ENCODE data around the gene PLAAT3. TPM values are rescaled to one million over a fixed set of nuclear protein-coding genes. Genes with fewer than 3 reads are reported as not detected.
"Not testable (repeated sequence)": the region's sequence is repeated elsewhere in the genome, so short reads cannot be mapped to it uniquely, and the experiment has no call there.

Gene PLAAT3
- polyA plus RNA-seq, 1 donor from 2014 or later: not detected

GRCh38 chr11:63602290-63603179 lies 11.7 kb downstream of the PLAAT3 start:
- not testable (repeated sequence) for H3K27me3 ChIP-seq (ENCODE audit: insufficient read depth, low read depth, low read length); H3F3A ChIP-seq (ENCODE audit: insufficient read depth, low read length, poor library complexity, severe bottlenecking); H3K27ac ChIP-seq (ENCODE audit: low read length); H3K9me3 ChIP-seq (ENCODE audit: low read length); H3K4me3 ChIP-seq (ENCODE audit: low read length); H3K79me2 ChIP-seq (replicated peaks; ENCODE audit: insufficient read depth, low read length); H3K9me2 ChIP-seq (ENCODE audit: insufficient read depth, low read length); H3K36me3 ChIP-seq (ENCODE audit: insufficient read depth, low read length); H2AFZ ChIP-seq (ENCODE audit: low read depth, low read length); H3K9ac ChIP-seq (ENCODE audit: low read length); H4K20me1 ChIP-seq (ENCODE audit: insufficient read depth); H3K4me2 ChIP-seq (ENCODE audit: low read length)

- Histone ChIP-seq H3K27me3 (ENCODE audit: insufficient read depth, low read depth, low read length) (no peaks in the 10 kb centered on the region), H3K9me2 (ENCODE audit: insufficient read depth, low read length) (no peaks in the 10 kb centered on the region), H3K79me2 (replicated peaks; ENCODE audit: insufficient read depth, low read length) (no peaks in the 10 kb centered on the region), H3K27ac (ENCODE audit: low read length) (no peak overlapping the region), H4K20me1 (ENCODE audit: insufficient read depth) (no peaks in the 10 kb centered on the region), H2AFZ (ENCODE audit: low read depth, low read length) (no peak overlapping the region), H3F3A (ENCODE audit: insufficient read depth, low read length, poor library complexity, severe bottlenecking) (no peaks in the 10 kb centered on the region), H3K4me2 (ENCODE audit: low read length) (no peak overlapping the region), H3K4me3 (ENCODE audit: low read length) (no peak overlapping the region), H3K36me3 (ENCODE audit: insufficient read depth, low read length) (no peaks in the 10 kb centered on the region), H3K9me3 (ENCODE audit: low read length) (no peaks in the 10 kb centered on the region), H3K9ac (ENCODE audit: low read length) (no peak overlapping the region)
- no peak for TF ChIP-seq REST (IDR thresholded peaks at IDR 0.05; ENCODE audit: borderline replicate concordance)
- TF ChIP-seq TAF1 (IDR thresholded peaks at IDR 0.05; ENCODE audit: low read depth): no peak
- TF ChIP-seq SMC3 (conservative IDR thresholded peaks at IDR 0.05; ENCODE audit: poor library complexity): no peak
Measured at GRCh38 chr11:63599211-63600122, 14.8 kb downstream of the PLAAT3 start.

- no peak overlapping the region for H3K9ac ChIP-seq (ENCODE audit: low read length)
- H3K27me3 ChIP-seq (ENCODE audit: insufficient read depth, low read depth, low read length): no peaks in the 10 kb centered on the region
- H4K20me1 ChIP-seq (ENCODE audit: insufficient read depth): no peaks in the 10 kb centered on the region
- H2AFZ ChIP-seq (ENCODE audit: low read depth, low read length): no peak overlapping the region
- no peaks in the 10 kb centered on the region for H3K9me2 ChIP-seq (ENCODE audit: insufficient read depth, low read length)
- H3K36me3 ChIP-seq (ENCODE audit: insufficient read depth, low read length): no peaks in the 10 kb centered on the region
- H3F3A ChIP-seq (ENCODE audit: insufficient read depth, low read length, poor library complexity, severe bottlenecking): no peaks in the 10 kb centered on the region
- no peak overlapping the region for H3K27ac ChIP-seq (ENCODE audit: low read length)
- H3K4me2 ChIP-seq (ENCODE audit: low read length): no peak overlapping the region
- H3K79me2 ChIP-seq (replicated peaks; ENCODE audit: insufficient read depth, low read length): no peaks in the 10 kb centered on the region
- H3K4me3 ChIP-seq (ENCODE audit: low read length): no peak overlapping the region
- no peaks in the 10 kb centered on the region for H3K9me3 ChIP-seq (ENCODE audit: low read length)
- no peak for TF ChIP-seq REST (IDR thresholded peaks at IDR 0.05; ENCODE audit: borderline replicate concordance)
- no peak for TF ChIP-seq MXI1 (conservative IDR thresholded peaks at IDR 0.05; ENCODE audit: poor library complexity, severe bottlenecking)
- TF ChIP-seq EZH2 (IDR thresholded peaks at IDR 0.05; ENCODE audit: borderline replicate concordance, insufficient read depth, low read length, poor library complexity, severe bottlenecking): no peak
- TF ChIP-seq POLR2AphosphoS5 (IDR thresholded peaks at IDR 0.05): no peak
- TF ChIP-seq CTCF (IDR thresholded peaks at IDR 0.05; ENCODE audit: poor library complexity, severe bottlenecking): no peak
- no peak for TF ChIP-seq EP300 (conservative IDR thresholded peaks at IDR 0.05; ENCODE audit: poor library complexity, severe bottlenecking)
- TF ChIP-seq RAD21 (conservative IDR thresholded peaks at IDR 0.05): no peak
- TF ChIP-seq TAF1 (IDR thresholded peaks at IDR 0.05; ENCODE audit: low read depth): no peak
- no peak for TF ChIP-seq SMC3 (conservative IDR thresholded peaks at IDR 0.05; ENCODE audit: poor library complexity)
Measured at GRCh38 chr11:63598556-63598955, 15.7 kb downstream of the PLAAT3 start.

All from neural cell (in vitro differentiated cells).